LNCAP (cell line): ENCODE measurements around the gene SUMF1.

Experiments
- CTCF ChIP-seq: fragments of 450-650 bp; IDR thresholded peaks from 2 replicates; pipeline ENCODE4 v1.5.1; 2017; ENCODE audit warnings: mild to moderate bottlenecking

The SUMF1 gene

GRCh38 chr3:4311496-4311895, 155.6 kb downstream of the SUMF1 start:
- no peak for TF ChIP-seq CTCF
